HG02763 (cell line): Measurements from ENCODE around the gene PLSCR3.

ENCODE experiments used
- ATAC-seq: cut with Tn5 transposase; IDR thresholded peaks from one replicate; pipeline ENCODE4 v1.9.1; 2021; ENCODE audit warnings: mild to moderate bottlenecking, moderate library complexity; ENCODE audit not compliant: unreplicated experiment

The PLSCR3 gene

GRCh38 chr17:7426896-7427489 is 32.7 kb upstream of the PLSCR3 start:
- no peak for ATAC-seq

- ATAC-seq: no peak
These were observed 32.0 kb upstream of the PLSCR3 start for GRCh38 chr17:7426203-7426863.

GRCh38 chr17:7425756-7426155 is 31.4 kb upstream of the PLSCR3 start:
- no peak for ATAC-seq

- ATAC-seq: no peak
These were observed 31.0 kb upstream of the PLSCR3 start, which contains the start of gene SPEM2 for GRCh38 chr17:7425316-7425715. Gene SPEM2 (plus strand): TSS chr17:7425616. CDS start chr17:7425689, 73 bp downstream.

GRCh38 chr17:7423679-7424078 is 29.4 kb upstream of the PLSCR3 start:
- ATAC-seq: no peak

- ATAC-seq: no peak
These were observed 26.9 kb upstream of the PLSCR3 start for GRCh38 chr17:7421186-7421585.

- ATAC-seq: no peak
These were observed 25.7 kb upstream of the PLSCR3 start, which contains the start of gene SPEM1 for GRCh38 chr17:7419819-7420610. Gene SPEM1 (plus strand): TSS chr17:7420324. CDS start chr17:7420385, 61 bp downstream.

GRCh38 chr17:7418472-7419152 is 24.3 kb upstream of the PLSCR3 start:
- ATAC-seq: no peak

- ATAC-seq: no peak
These were observed 22.8 kb upstream of the PLSCR3 start for GRCh38 chr17:7417056-7417655.

- ATAC-seq: no peak
These were observed 22.0 kb upstream of the PLSCR3 start for GRCh38 chr17:7416323-7416722.

GRCh38 chr17:7415784-7416183 is 21.5 kb upstream of the PLSCR3 start:
- ATAC-seq: no peak

- ATAC-seq: no peak
These were observed 20.5 kb upstream of the PLSCR3 start for GRCh38 chr17:7414837-7415236.

- no peak for ATAC-seq
These were observed 19.1 kb upstream of the PLSCR3 start for GRCh38 chr17:7413346-7413985.

GRCh38 chr17:7411427-7411750 is 17.1 kb upstream of the PLSCR3 start:
- ATAC-seq: no peak

- ATAC-seq: no peak
These were observed 16.5 kb upstream of the PLSCR3 start for GRCh38 chr17:7410634-7411426.

- no peak for ATAC-seq
These were observed 15.4 kb upstream of the PLSCR3 start for GRCh38 chr17:7409716-7410115.

- no peak for ATAC-seq
These were observed 14.5 kb upstream of the PLSCR3 start for GRCh38 chr17:7408863-7409262.

GRCh38 chr17:7408252-7408727 is 14.0 kb upstream of the PLSCR3 start:
- no peak for ATAC-seq

GRCh38 chr17:7407485-7408251 is 13.3 kb upstream of the PLSCR3 start, which contains the start of gene NLGN2:
Gene NLGN2 (plus strand): TSS chr17:7407845. CDS start chr17:7408256, 411 bp downstream.
- ATAC-seq: no peak
